NCI-H82 treated with DMSO at 0.1 percent for 48 hours (cell line): ENCODE results near the gene CD302.
"Not testable (repeated sequence)": the region's sequence is repeated elsewhere in the genome, so short reads cannot be mapped to it uniquely, and the experiment has no call there.

Source experiments
- DNase-seq: peaks from one replicate; lab custom pipeline; 2025; ENCODE audit not compliant: unreplicated experiment; lab: John Stamatoyannopoulos, UW

Gene CD302, protein sequence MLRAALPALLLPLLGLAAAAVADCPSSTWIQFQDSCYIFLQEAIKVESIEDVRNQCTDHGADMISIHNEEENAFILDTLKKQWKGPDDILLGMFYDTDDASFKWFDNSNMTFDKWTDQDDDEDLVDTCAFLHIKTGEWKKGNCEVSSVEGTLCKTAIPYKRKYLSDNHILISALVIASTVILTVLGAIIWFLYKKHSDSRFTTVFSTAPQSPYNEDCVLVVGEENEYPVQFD

DNA sequence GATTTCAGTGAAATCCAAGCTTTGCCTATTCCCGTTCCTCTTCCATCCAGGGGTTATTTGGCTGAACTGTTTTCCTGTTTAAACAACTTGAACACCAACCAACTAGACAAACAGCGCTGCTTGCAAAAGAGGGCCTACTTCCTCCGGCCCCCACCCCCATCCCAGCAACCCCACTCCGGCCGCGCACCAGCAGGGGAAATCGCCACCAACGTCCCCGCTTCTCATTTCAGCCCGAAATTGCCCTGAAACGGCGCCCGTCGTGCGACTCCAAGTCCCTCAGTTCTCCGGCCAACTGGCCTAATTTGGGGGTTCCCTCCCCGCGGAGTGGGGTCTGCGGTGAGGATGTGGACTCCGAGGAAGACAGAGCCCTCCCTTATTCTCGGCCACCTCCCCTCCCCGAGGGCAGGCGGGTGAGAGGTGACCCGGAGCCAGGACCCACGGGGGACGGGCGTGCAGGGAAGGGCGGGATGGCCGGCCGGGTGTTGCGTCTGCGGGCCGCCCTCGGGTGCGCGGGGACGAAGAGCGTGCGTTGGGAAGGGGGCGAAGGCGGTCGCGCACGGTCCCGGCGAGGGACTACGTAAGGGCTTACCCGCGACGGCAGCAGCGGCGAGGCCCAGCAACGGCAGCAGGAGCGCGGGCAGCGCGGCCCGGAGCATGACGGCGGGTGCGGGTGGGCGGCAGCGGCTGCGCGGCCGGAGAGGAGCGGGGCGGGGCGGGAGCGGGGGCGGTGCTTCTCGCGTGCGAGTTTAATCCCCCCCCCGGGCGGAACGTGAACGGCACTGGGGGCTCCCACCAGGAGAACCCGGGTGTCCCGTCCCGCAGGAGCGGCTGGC lies at the start of gene CD302:
TSS of gene CD302 (minus strand) at position 666 of the 833 bp plus-strand sequence. CDS start at position 656, 10 bp downstream.
- no peak for DNase-seq

DNA sequence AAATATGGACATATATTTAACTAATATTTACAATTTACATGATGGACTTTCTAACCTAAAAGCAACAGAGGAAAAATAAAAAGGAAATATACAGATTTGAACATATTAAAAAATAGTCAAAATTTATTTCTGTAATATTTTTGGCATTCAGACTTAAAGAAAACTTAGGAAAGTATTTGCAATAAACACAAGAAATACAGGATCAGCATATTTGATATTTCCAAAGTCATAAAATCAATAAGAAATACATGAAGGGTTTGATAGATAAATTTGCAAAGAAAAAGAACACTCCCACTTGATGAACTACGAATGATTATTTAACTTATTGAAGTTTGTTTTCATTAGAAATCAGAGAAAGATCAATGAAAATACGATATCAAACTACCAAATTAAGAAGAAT lies 48.6 kb upstream of the CD302 start:
- DNase-seq: no peak

DNA sequence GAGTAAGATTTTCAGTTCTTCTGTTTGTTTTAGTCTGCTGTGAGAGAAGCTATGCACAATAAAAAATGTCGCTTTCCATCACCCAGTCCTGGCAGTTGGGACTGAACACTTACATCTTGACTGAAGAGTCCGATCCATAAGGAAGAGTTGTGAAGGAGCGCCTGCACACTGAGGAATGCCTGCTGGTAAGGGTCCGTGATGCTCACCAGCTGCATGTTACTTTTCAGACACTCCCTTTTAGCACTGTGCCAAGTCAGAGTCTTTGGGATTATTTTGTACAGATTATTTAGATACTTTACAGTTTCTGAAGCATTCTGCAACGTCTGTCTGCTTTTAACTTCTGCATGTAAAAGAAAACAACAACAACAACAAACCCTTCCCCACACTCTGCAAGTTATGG lies 42.6 kb upstream of the CD302 start:
- DNase-seq: no peak

GRCh38 chr2:159832858-159833257 lies 34.9 kb upstream of the CD302 start:
- no peak for DNase-seq

DNA sequence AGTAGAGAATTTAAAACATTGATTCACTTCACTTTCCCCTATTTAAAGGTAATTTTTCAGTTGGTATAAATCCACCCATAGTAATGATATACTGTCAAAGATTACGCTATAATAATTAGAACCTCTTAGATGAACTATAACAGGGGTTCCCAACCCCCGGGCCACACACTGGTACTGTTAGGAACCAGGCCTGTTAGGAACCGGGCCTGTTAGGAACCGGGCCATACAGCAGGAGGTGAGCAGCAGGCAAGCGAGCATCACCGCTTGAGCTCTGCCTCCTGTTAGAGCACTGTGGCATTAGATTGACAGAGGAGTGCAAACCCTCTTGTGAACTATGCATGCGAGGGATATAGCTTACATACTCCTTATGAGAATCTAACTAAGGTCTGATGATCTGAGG lies 34.0 kb upstream of the CD302 start:
- no peak for DNase-seq

DNA sequence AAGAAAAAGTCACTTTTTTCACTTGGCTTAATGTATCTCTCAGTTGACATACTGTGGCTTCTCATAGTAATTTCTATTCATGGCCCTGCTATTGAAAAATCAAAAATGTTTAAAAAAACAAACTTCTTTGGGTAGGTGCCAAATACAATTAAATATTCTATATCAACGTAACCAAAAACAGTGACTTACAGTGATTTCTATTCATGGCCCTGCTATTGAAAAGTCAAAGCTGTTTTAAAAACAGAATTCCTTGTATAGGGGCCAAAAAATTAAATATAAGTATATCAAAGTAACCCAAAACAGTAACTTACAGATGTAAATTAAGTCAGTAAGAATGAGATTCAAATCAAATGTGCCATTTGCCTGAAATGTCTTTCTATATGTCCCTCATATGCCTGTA lies 31.4 kb upstream of the CD302 start:
- DNase-seq: no peak

- DNase-seq: no peak
Observed at GRCh38 chr2:159828738-159829137, 30.7 kb upstream of the CD302 start.

GRCh38 chr2:159822478-159822833 lies 24.4 kb upstream of the CD302 start:
- not testable (repeated sequence) for DNase-seq

DNA sequence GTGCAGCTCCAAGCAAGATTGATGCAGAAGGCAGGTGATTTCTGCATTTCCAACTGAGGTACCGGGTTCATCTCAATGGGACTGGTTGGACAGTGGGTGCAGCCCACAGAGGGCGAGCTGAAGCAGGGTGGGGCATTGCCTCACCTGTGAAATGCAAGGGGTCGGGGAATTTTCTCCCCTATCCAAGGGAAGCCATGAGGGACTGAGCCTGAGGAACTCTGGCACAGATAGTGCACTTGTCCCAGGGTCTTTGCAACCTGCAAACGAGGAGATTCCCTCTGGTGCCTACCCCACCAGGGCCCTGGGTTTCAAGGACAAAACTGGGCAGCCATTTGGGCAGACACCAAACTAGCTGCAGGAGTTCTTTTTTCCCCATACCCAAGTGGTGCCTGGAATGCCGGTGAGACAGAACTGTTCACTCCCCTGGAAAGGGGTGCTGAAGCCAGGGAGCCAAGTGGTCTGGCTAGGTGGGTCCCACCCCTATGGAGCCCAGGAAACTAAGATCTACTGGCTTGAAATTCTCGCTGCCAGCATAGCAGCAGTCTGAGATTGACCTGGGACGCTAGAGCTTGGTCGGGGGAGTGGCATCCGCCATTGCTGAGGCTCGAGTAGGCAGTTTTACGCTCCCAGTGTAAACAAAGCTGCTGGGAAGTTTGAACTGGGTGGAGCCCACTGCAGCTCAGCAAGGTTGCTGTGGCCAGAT lies 23.9 kb upstream of the CD302 start:
- DNase-seq: not testable (repeated sequence)

DNA sequence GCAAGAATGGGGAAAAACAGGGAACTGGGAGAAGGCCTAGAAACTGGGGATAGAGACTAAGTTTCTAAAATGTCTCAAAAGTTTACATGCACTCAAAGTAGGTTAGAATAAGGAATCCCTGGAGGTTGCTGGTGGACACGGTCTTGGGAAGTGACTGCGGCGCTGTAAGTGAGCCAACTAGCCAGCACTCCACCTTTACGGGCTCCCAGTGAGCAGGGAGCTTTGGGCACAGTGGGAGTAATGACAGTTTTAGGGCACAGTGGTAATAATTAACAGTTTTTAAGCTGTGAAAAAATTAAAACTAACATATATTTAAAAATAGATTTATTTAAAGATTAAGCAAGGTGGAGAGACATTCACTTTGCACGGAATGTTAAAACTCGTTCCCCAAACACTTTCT lies 20.9 kb upstream of the CD302 start:
- no peak for DNase-seq

DNA sequence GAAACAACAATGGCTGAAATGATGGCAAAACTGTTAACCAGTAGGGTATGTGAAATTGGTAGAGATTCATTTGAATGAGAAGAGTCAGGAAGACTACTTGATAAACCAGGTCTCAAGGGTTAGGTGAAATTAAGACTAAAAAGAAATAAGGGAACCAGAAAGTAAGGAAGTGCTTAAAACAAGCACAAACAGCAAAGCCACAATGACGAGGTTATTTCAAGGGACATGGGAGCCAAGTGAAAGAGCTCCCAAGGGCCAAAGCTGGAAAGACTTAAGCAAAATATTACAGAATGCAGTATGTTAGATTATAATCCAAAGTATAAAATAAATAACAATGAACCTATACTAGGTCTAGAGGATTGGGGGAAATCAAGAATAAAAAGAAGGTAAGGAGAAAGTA lies 19.3 kb upstream of the CD302 start:
- no peak for DNase-seq

DNA sequence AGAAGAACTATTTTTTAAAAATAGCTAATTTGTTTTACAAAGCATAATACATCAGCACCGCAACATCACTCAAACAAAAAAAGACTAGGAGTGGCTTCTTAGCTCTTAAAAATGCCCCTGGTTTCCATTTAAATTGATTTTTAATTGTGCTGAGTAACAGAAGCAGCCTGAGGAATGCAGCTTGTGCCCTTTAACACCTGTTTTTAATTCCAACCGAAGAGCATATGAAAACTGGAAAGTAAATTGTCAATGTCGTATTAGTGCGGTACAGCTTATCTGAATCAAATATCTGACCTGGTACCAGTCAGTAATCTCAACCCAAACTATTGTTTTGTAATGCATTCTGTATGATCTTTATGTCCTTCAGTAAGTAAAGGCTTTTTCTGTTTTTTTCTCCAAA lies 13.2 kb upstream of the CD302 start:
- no peak for DNase-seq

DNA sequence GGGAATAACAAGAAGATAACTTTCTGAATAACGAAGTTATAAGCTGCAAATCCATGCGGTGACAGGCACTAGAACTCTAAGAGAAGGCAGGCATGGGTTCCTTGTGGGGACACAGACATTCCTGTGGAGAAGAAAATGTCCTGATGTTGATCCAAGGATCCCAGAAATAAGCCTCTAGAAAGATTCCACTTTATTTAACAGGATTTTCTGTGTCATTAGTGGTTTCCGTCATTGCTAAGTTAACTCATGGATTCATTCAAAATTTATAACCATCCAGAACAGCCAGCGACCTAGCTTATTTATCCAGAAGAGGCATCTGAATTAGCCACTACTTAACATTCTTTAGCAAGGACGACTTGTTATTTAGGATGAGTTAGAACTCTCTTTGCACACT lies 10.0 kb upstream of the CD302 start:
- no peak for DNase-seq

- peak; percentile 13 for DNase-seq
Observed at GRCh38 chr2:159807183-159808031, 9.4 kb upstream of the CD302 start.

- DNase-seq: no peak
Observed at GRCh38 chr2:159804941-159805340, 6.9 kb upstream of the CD302 start.

- no peak for DNase-seq
Observed at GRCh38 chr2:159803235-159803962, 5.4 kb upstream of the CD302 start.

DNA sequence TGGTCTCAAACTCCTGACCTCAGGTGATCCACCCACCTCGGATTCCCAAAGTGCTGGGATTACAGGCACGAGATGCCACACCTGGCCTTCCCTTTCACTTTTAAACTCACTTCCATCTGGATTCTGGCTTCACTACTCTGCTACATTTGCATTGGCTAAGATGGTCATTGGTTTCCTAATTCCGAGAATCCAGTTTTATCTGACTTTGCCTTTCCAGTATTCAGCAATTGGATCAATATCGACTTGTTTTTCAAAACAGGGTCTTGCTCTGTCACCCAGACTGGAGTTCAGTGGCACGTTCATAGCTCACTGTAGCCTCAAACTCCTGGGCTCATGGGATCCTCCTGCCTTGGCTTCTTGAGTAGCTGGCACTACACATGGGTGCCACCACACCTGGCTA lies 4.7 kb upstream of the CD302 start:
- no peak for DNase-seq

- DNase-seq: no peak
Observed at GRCh38 chr2:159799833-159800232, 1.8 kb upstream of the CD302 start.

GRCh38 chr2:159798376-159798725 lies 343 bp upstream of the CD302 start:
- DNase-seq: peak; percentile 42

DNA sequence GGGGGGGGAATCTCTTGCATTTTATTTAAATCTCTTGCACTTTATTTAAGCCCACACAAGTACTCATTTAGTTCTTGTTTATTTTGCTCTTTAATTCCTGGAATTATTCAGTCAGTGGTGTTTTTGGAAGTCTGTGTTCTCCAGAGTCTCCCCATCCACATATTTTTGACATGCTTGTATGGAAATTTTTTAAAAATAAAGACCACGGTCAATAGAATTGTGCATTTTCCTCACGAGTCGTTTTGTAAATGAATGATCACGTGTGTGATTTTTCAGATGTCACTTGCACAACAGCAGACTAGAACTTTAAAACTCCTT lies 824 bp downstream of the CD302 start:
- DNase-seq: no peak
